GM18505 (cell line): ENCODE results near the gene C21orf91.
"Not testable (repeated sequence)": the region's sequence is repeated elsewhere in the genome, so short reads cannot be mapped to it uniquely, and the experiment has no call there.

ENCODE experiments used
- ATAC-seq: cut with Tn5 transposase; IDR thresholded peaks from one replicate; pipeline ENCODE4 v1.9.1; 2021; ENCODE audit not compliant: unreplicated experiment
- POLR2A ChIP-seq: IDR thresholded peaks from 4 replicates; pipeline ENCODE4 v1.6.1; 2011; ENCODE audit warnings: borderline replicate concordance; ENCODE audit not compliant: insufficient read depth, insufficient read length; ENCODE audit errors: extremely low read depth

Gene C21orf91

GRCh38 chr21:17779980-17780379 lies 39.2 kb downstream of the C21orf91 start:
- ATAC-seq: no peak
- TF ChIP-seq POLR2A: no peak

GRCh38 chr21:17779496-17779895 lies 39.7 kb downstream of the C21orf91 start:
- no peak for ATAC-seq
- TF ChIP-seq POLR2A: no peak

GRCh38 chr21:17777072-17777765 lies 41.9 kb downstream of the C21orf91 start:
- no peak for ATAC-seq
- TF ChIP-seq POLR2A: no peak

GRCh38 chr21:17775431-17776126 lies 43.6 kb downstream of the C21orf91 start:
- no peak for TF ChIP-seq POLR2A
- ATAC-seq: peak; percentile 59

GRCh38 chr21:17775021-17775420 lies 44.1 kb downstream of the C21orf91 start:
- ATAC-seq: not testable (repeated sequence)

- TF ChIP-seq POLR2A: no peak
- no peak for ATAC-seq
Measured at GRCh38 chr21:17769447-17769845, 49.7 kb downstream of the C21orf91 start.

- ATAC-seq: no peak
- TF ChIP-seq POLR2A: no peak
Measured at GRCh38 chr21:17768840-17769446, 50.2 kb downstream of the C21orf91 start.

- TF ChIP-seq POLR2A: no peak
- no peak for ATAC-seq
Measured at GRCh38 chr21:17765207-17765606, 53.9 kb downstream of the C21orf91 start.

GRCh38 chr21:17763288-17764037 lies 55.7 kb downstream of the C21orf91 start:
- ATAC-seq: no peak
- TF ChIP-seq POLR2A: no peak

GRCh38 chr21:17759511-17760178 lies 59.5 kb downstream of the C21orf91 start:
- no peak for ATAC-seq
- no peak for TF ChIP-seq POLR2A

GRCh38 chr21:17758683-17759082 lies 60.5 kb downstream of the C21orf91 start:
- no peak for TF ChIP-seq POLR2A

GRCh38 chr21:17757671-17758070 lies 61.5 kb downstream of the C21orf91 start:
- ATAC-seq: no peak
- no peak for TF ChIP-seq POLR2A

More at GRCh38 chr21:17758683-17759082, 60.5 kb downstream of the C21orf91 start:
- no peak for ATAC-seq

GRCh38 chr21:17753736-17754135 lies 65.4 kb downstream of the C21orf91 start:
- TF ChIP-seq POLR2A: no peak
- no peak for ATAC-seq
